HG03460 (cell line): ENCODE data around the gene TMPRSS4.

Experiments used
- ATAC-seq: cut with Tn5 transposase; IDR thresholded peaks from one replicate; pipeline ENCODE4 v1.9.1; 2021; ENCODE audit not compliant: unreplicated experiment

Gene TMPRSS4, protein sequence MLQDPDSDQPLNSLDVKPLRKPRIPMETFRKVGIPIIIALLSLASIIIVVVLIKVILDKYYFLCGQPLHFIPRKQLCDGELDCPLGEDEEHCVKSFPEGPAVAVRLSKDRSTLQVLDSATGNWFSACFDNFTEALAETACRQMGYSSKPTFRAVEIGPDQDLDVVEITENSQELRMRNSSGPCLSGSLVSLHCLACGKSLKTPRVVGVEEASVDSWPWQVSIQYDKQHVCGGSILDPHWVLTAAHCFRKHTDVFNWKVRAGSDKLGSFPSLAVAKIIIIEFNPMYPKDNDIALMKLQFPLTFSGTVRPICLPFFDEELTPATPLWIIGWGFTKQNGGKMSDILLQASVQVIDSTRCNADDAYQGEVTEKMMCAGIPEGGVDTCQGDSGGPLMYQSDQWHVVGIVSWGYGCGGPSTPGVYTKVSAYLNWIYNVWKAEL

DNA sequence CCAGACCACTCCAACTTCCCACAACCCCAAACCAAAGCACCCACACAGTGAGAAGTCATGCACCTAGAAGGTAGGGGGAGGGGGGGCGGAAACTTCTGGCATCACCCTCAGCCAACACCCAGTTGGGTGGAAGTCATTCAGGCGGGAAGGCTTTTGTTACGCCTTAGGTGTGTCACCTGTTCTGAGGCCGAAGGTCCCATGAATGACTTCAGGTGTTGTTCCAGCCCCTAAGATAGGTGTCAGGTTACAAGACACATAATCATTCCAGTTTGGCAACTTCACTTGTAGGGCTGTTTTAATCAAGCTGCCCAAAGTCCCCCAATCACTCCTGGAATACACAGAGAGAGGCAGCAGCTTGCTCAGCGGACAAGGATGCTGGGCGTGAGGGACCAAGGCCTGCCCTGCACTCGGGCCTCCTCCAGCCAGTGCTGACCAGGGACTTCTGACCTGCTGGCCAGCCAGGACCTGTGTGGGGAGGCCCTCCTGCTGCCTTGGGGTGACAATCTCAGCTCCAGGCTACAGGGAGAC lies at the start of gene TMPRSS4:
Gene TMPRSS4, plus strand, starts transcription at position 325 of the 528 bp plus-strand sequence. CDS start 225 bp downstream, outside the sequence.
- ATAC-seq = no peak

GRCh38 chr11:118027694-118028093 lies 49.2 kb upstream of the TMPRSS4 start:
- ATAC-seq = no peak

DNA sequence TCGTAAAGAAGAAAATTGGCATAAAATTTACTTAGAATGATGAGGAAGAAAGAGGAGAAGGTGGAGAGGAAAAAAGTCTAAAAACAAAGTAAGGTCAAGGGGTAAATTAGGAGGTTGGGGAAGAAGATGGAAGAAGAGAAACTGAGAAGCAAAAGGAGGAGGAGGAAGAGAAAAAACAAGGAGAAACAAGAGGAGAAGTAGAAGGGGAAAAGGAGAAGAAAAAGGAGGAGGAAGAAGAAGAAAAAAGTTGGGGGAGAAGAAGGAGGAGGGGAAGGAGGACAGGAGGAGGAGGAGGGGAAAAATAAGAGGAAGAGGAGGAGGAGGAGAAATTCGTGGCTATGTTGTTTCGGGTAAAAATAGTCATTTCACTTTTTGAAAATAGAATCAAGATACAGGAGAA lies 48.3 kb upstream of the TMPRSS4 start:
- no peak for ATAC-seq

DNA sequence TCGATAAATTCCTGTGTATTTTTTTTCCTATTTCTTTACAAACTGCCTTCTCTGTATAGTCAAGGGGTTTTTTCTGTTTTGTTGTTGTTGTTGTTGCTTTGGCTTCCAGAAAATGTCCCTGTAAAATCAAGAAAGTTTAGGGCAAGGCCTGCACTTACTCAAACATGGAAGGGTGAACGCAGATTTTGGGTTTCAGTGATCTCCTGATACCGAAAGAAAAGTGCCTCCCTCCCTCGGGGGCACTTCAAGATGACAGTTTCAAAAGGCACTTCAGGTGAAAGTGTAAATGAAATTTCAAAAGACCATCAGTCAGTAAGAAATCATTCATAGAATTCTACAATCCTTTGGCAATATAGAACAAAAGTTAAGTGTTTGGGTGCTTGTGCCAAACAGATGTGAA lies 43.4 kb upstream of the TMPRSS4 start:
- no peak for ATAC-seq

GRCh38 chr11:118042141-118042540 lies 34.7 kb upstream of the TMPRSS4 start:
- no peak for ATAC-seq

- no peak for ATAC-seq
Measured at GRCh38 chr11:118042796-118043195, 34.1 kb upstream of the TMPRSS4 start.

DNA sequence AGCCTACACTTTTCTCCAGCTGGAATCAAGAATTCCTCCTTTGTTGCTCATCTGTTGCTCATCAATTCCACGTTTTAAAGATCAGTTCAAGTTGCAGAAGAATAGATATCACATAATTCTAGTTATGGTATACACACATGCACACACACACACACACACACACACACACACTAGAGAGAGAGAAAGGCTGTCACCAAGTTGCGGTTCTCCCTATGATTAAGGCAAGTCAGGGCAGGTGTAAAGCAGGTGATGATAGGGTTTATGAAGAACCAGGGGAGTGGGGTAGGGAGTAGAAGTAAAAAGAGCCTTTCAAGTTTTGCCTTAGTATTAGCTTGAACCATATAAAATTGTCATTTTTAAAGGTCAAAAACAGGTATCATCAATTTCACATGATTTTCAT lies 31.7 kb upstream of the TMPRSS4 start:
- no peak for ATAC-seq

DNA sequence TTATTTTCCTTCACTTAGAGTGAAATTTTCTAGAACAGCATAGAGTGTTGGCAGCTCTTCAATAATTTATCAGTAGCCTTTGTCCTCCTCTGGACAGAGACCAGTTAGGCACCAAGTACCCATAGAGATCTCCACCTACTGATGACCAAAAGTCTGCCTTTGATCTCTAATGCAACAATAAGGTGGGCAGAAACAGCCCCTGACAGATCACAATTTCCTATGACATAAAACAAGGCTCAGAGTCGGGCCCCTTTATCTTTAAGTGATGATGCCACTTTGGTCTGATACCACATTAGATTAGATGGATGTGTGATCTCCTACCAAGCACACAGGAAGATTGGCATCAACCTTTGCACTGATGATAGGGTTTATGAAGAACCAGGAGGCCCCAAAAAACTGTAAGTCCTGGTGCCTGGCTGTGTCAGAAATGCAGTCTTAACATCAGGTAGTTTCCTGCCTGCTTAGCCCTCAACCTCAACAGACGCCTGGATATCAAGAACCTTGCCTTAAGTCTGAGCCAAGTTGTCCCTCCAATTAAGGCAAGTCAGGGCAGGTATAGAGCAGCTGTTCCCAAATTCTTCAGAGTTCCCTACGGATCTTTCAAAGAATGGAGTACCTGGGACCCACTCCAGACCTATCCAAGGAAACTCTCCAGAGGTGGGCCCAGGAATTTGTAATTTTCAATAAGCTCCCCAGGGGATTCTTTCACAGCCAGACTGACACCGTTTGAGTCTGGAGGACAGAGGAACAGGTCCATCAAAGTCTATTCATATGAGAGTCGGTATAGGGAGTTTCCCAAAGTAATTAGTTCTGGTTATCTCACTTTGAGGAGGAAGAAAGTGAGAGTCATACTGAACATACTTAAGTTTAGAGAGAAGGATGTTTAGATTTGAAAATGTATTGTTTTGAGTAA lies 30.6 kb upstream of the TMPRSS4 start:
- no peak for ATAC-seq

DNA sequence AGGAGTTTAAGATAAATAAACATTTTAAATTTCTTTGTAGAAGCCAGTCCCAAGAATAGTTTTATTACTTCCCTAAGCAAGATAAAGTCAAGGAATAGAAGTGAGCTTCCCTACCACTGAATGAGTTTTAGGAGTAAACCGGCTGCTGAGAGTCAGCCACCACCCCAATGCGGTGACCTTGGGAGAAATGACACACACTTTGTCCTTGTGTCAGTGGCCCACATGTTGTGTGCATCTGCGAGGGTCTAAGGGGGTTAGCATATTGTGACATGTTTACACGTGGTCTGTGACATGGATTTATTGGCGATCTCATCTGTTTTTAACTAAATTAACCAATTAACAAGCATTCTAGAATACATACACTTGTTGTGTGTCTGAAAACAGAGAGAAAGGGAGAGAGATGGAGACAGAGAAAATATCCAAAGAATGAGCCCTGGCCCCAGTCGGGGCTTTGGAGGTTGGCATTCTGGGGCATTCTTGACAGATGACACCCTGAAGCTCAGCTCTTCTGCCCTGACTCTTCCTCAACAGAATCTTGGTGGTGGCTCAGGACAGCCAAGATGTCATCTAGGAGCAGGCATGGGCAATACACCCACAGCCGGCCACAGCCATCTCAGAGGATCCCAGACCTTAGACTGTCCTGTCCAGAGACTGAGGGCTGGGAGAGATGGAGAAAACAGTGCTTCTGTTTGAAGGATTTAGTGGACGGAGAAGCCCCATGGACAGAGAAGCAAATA lies 29.7 kb upstream of the TMPRSS4 start:
- ATAC-seq = no peak

- ATAC-seq = no peak
Measured at GRCh38 chr11:118047749-118048148, 29.1 kb upstream of the TMPRSS4 start.

DNA sequence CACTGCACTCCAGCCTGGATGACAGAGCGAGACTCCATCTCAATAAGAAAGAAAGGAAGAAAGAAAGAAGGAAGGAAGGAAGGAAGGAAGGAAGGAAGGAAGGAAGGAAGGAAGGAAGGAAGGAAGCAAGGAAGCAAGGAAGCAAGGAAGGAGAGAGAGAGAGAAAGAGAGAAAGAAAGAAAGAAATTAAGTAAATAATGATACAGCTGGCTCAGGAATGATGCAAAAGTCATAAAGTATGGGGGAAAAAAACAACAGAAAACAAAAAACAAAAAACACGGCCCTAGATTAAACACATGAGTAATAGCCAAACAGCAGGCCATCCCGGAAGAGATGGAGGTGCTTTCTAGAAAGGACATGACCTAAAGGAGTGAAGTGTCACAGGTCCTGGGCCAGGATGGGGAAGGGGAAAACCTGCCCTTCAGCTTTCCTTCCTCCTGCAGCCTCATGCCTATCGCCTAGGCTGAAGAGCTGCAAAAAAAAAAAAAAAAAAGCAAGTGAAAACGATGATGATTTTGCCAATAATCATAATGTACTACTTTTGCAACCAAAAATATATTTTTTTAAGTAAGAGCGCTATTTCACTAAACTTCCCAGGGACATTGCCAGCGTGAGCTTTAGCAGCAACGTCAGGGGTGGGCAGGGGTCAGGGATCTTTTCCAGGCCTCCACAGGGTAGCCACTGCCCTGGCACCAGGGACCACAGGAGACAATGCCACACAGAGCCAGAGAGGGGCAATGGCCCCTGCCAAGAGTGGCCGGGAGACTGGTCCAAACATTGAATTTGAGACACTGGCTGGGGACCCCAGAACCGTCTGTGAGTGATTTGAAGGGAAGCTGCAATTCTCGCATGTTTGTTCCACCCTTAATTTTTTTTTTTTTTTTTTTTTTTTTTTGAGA lies 28.2 kb upstream of the TMPRSS4 start:
- no peak for ATAC-seq

DNA sequence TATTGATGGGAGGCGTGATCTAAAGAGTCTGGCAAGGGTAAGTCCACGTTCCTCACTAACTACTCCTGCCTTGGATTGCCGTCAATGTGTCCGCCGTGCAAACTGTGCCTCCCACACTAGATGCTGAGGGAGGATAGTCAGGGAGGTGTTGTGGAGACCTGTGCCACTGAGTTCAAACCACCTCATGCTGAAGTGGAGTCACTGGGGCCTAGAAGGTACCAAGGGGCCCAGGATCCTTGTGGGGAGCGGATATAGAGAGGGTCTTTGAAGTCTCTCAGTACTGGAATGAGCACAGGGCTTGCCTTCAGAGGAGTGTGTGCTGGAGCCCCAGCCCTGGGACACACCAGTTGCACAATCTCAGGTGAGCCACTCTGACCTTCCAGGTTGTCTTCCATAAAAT lies 27.1 kb upstream of the TMPRSS4 start:
- ATAC-seq = no peak

DNA sequence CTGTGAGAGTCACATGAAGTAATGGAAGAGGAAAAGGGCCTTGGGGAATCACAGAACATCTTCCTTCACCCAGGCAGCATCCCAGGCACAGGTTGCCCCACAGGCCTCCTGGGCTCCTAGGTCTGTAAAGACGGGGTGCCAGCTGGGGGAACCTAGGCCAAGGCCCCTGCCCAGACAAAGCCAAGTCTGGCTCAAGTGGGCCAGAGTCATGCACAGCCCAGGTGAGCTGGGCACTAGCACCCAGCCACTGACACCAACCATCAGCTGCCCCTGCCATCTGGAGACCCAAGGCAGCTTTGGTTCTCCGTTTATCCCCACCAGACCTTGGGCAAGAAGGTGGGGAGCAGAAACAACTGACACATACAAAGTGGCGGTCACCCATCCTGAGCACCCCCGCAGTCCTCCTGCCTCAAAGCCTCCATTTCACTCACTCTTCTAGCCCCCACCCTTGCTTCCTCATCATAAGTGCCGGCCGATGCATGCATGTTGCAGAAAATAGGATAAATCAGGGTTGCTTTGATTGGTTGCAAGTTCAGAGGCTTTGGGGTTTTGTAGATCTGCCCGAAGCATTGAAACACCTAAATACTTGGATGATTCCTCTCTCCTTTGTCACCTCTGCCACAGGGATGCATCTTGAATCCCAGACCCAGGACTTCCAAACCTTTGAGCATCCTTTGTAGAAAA lies 26.5 kb upstream of the TMPRSS4 start:
- no peak for ATAC-seq

DNA sequence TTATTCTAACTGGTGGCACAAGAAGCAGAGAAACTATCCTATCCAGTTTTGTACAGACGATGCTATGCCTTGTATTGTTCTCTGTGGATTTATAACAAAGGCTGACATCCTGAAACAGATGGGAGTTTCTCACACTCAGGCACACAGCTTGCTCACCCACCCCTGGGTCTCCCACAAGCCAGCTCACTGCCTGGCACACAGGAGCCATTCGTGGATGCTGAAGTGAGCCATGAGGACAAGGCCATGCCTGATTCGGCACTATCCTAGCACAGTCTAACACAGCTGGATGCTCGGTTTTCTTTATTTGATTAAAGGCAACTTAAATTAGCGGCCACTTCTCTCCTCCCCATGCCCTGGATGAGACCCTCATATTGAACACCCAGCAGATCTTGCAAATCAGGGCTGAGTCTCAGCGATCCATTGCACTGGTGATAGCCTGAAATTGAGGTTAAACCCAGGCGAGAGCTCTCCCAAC lies 25.7 kb upstream of the TMPRSS4 start:
- no peak for ATAC-seq

GRCh38 chr11:118051611-118052461 lies 25.0 kb upstream of the TMPRSS4 start:
- no peak for ATAC-seq

GRCh38 chr11:118052581-118053206 lies 24.2 kb upstream of the TMPRSS4 start:
- no peak for ATAC-seq

- no peak for ATAC-seq
Measured at GRCh38 chr11:118054712-118055640, 21.9 kb upstream of the TMPRSS4 start.
